Activated CD8-positive, alpha-beta memory T cell treated with anti-CD3 and anti-CD28 coated beads, Interleukin-2, amount 50 U/mL, for 1 hour (primary cell): ENCODE data around the gene SEMA6A.

Experiments
- DNase-seq: peaks from one replicate; pipeline ENCODE4 v3.0.0-alpha.2; 2020; ENCODE audit errors: extremely low read depth

The SEMA6A gene

DNA sequence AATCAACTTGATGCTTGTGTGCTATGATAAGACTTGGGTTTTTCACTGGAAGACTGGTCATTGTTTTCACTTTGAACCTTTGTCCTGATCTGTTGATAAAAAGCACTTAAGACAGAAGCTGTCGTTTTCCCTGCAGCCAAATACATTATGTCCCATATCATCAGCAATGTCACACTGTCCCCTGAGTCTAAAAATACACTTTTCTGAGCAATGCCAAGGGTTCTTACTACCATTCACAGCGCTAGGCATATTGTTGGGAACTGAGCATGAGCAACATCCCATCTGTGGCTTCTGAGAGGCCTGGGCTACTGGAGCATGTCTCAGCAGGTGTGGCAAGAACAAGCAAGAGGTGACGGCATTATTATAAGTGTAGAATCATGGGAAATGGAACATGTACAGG lies 81.8 kb downstream of the SEMA6A start:
- DNase-seq, result no peak

DNA sequence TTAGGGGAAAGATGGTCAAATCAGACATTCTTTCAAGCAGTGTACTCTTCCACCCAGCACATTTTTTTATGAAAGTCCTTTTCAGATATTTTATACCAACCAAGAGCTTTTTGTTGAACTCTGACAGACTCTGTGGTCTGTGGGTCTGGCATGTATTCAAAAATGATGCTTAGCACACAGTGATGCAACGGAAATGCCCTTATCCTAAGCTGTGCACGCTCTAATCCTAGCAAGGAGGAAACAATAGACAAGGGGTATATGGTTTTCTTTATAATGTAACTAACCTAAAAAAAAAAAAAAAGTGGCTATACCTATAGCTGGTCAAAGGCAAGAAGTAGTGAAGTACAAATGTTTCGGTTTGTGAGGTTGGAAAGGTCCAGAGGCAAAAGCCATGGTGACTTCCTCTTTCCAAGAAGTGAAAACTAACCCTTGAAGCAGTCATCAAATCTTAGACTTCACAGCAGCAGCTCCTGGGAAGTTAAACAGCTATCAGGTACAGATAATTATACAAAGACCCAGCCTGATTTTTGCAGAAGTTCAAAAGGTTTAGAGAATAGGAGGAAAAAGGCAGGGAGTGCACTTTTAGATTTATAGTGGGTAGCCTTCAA lies 82.5 kb downstream of the SEMA6A start:
- DNase-seq, result no peak

DNA sequence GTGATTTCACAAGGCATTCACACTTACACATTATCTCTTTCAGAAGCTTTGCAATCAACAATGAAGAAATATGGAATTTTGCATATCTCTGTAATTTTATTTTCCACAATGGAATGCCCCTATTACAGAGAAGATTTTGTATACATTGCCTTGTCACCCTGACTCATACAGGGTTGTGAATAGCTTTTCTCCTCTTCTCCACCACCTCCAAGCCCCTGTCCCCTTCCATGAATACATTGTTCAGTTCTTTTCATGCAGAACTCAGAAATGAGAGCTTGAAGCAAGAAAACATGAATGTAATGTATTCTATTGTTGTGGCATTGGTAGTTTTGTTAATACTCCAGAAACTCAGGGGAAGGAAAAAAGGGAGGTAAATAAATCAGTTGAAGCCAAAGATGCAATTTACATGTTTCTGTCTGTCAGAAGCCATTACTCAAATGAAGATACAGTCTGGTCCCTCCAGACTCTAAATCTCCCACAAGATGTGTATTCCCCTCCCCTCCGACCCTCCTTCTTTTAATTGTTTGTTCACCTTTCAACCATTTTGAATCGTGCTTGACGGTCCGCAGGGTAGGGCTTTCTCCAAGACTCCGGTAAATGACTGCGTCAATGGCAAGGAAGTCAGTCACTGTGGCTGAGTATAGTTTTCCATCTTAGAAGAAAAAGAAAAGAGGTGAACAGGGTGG lies 86.1 kb downstream of the SEMA6A start:
- DNase-seq, result no peak

DNA sequence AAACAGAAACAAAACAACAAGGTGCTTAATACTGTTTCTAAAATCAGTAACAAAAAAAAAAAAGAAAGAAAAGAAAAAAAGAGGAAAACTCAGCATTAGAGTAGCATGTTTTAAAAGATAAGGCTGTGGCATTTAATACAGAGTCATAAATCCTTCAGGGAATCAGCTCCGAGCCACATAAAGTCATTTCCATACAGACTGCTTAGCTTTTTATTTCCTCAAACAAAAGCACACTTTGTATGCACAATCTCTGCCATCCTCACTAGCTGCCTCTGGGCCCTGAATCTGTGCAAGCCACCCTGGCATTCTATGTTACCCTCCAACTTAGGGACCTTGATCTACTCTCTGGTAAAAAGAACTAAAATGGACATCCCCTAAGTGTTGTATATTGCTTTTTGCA lies 87.6 kb downstream of the SEMA6A start:
- DNase-seq, result no peak

DNA sequence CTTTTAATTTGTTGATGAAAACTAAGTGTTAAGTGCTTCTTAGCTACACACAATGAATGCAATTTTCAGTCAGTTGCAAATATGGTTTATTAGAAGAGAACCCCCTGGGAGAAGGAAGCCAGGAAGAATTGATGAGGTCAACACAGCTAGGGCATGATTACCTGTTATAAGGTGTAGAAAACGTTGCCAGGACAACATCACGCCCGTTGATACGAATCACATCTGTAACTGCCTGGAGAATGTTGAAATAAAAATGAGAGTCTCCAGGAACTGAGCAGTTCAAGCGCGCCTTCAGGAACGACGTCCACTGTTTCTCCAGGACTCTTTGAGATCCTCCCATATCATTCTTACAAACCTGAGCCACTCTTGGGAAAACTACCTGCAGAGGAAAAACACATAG lies 88.0 kb downstream of the SEMA6A start:
- no peak for DNase-seq

DNA sequence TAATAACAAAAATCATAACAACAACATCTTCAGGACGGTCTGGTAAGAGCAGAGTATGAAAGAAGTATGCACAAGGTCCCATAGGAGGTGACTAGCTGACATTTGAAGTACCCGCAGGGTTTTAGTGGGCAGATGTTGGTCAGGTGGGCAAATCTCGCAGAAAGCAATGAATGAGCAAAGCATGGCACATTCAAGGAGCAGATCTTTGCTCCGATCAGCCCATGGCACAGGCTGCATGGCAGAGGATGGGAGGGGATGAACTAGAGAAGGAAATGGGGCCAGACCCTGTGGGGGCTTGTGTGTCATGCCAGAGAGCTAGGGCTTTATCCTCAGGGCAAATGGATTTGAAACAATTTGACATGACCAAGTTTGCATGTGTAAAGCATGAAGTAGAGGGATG lies 90.0 kb downstream of the SEMA6A start:
- DNase-seq, result no peak

DNA sequence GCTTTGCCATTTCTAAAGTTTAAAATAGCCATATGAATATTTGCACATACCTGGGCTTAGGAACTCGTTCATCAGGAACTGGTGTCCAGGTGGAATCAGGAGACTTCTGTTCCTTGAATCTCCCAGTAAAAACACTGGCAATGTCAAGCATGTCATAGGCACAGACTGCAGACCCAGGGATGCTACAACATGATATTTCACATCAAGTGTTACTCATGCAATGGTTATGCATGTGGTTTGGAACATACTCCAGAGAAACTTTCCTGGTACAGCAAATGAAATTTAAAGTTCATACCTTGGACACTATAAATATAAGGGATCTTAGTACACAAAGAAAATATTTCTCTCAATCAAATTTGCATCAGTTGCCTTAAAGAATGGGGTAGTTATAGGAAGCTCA lies 92.2 kb downstream of the SEMA6A start:
- DNase-seq, result no peak

DNA sequence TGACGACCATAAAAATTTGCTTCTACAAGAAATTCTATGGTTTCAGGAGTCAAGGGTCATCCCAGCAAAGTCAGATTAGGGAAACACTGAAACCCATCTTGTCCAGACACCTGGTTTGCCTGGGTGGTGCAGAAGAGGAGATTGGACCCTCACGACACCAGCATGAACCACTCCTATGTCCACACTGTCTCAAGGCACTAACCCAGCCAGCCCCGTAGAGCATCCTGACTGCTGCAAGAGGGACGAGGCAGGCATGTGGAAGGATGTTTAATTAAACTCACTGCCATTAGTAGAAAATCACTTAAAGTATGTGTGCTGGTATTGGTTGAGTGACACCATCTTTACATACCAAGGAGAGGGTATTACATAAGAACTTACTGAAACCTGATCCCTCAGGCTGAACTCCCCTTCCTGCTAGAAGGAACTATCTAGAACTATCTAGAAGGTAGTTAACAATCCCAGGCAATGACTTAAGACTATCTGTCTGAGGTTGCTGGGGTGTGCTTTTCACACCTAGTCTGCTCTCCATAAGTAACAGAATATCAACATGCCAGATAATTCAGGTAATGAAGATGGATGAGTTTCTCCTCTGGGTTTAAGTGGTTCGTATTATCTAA lies 93.6 kb downstream of the SEMA6A start:
- no peak for DNase-seq

DNA sequence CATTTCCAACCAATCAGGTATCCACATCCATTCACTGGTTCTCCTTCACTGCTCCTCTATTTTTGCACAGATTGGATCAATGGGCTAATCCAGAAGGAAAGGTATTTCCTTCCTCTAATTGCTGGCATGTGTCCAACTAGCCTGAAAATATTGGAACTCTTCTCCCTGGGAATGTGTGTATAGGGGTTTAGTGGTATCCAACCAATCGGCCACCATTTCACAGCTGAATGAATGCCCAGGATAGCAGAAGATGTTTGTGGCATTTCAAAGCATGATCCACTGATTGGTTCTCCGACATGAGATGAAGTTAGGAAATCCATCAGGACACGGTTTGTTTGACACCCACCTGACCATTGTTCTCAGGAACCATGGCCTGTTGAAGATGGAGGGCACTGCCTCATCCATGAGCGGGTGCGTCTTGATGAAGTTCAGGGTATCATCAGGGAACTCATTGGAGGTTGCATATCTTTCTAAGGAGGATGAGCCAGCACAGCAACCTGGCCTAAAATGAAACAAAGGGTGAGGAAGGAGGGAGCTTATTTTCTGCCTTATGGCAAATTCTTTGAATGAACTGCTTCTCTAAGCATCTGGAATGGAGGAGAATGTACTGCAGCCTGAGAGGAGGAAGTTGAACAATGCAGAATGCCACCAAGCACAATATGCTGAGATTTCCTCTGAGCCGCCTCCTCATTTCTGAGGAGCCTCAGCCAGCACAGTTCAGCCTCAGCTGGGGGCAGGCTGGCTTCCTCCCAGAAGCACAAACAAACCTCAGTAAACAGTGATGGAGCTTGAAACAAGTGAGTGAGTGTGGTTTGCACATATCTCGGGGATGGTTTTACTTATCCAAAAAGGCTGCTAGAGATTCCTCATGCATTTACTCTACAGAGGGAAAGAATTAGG lies 94.6 kb downstream of the SEMA6A start:
- no peak for DNase-seq

DNA sequence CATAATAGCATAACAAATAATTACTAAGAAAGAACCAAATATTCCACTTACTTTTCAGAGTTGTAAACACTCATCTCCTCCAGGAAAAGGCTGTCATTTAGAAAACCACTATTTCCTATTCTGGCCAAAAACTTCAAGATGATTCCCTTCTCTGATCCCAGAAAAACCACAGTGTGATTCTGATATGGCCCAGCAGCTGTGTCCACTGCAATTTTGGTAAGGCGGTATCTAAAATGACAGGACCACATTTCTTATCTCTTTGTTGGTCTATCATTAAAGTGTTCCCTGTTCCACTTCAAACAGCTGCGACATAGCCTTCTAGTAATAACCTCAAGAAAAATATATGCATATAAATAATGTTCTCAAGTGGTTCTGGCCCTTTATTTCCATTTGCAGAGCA lies 96.1 kb downstream of the SEMA6A start:
- no peak for DNase-seq

DNA sequence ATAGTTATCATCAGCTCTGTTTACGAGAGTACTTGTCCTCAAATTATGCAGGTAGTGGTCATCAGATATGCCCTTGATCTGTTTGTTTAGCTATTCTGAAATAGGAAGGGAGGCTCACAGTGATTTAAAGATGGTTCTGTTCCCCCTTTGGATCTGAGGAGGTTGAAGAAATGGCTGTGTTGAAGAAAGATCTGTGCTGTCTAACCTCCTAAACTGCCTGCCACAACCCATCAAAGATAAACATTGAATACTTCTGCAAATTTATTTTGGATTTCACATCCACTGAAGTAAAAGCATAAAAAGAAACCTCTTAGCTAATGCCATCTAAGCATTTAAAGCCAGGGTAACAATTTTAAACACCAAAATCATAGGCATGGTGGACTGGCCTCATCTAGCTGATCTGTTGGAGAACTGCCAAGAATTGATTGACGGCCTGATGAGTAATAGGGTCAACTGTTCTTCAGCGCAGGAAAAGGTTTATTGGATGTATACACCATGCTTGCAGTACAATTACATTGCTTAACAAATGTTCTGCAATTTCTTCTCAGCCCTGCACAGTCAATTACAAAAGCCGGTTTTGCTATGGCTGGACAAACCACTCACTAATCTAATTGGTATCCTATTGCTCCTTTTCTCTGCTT lies 97.6 kb downstream of the SEMA6A start:
- DNase-seq, result no peak

DNA sequence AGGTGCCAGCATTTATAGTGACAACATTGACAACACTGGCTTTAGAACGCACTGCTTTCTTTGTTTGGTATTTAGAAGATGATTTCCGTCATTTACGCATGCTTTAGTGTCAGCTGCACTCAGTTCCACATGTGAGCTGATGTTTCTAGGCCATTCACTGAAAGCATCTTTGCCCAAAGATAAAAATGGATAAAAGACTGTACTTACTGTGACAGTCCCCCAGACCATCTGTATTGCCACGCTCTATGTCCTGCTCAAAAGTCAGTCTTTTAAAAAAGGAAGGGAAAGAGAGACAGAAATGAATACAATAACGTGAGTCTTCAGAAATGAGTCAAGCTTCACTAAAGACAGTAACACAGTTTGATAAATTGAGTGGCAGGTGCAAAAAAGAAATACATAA lies 99.3 kb downstream of the SEMA6A start:
- no peak for DNase-seq

DNA sequence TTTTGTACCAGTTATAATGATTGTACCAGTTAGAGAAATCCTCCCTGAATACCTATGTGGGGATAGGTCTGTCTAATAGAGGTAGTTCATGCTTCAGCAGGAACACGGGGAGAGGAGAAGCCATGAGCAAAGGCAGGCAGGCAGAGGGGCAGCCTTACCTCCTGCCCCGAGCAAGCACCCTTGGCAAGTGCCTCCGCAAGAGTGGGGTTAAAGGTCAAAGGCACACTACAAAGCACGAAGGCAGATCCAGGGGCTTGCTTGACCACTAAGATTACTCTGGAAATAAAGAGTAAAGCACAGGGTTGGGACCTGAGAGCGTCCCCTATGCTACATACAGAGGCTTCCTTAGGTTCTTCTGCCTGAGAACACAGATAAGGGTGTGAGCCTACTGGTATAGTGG lies 100.9 kb downstream of the SEMA6A start:
- no peak for DNase-seq

DNA sequence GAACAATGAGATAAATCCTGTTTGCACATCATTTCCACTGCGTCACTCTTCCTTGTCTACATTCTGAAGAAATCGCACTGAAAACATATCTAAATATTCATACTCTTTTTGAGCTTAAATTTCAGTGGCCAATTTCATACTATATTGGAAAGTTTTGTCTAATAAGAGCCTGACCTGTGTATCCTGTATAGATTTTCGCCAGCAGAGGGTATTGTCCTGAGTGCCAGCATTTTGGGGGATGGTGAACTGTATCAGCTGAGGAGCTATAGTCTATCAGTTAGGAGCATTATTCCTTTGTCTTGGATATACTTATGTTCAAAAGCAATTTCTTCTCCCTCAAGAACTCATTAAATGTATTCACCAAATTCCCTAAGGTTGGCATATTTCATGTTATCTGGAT lies 102.3 kb downstream of the SEMA6A start:
- no peak for DNase-seq

DNA sequence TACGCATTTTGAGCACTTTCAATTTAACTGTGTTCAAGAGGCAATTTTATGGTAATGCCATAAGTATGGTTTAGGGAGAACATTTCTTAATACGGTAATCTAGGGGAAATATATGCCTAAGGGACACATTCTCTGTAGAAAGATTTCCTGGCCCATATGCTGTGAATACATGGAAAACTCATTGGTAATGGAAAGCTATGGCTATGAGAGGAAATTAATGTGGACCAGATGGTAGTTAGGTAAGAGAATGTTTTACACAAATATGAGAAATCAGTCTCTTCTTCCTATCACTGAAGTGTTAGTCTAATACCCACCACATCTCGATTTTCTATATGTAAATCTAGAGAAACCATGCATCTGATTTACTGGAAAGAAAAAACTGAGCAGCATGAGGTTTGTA lies 105.0 kb downstream of the SEMA6A start:
- DNase-seq, result no peak

DNA sequence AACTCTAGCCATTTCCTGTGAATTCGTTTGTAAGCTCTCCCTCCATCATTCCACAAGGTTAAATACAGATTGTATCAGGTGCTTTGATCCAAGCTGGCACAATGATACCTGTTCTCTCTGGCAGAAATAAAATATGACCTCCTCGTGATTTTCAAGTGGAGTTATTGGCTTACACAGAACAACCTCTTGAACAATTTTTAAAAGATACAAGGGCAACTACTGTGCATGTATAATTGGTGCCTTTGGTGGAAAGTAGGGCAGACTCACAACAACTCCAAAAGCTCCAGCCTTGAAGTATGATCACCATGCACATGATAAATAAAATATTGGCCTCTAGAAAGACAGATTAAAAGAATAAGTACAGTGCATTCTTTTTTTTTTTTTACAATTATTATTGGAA lies 106.0 kb downstream of the SEMA6A start:
- no peak for DNase-seq

DNA sequence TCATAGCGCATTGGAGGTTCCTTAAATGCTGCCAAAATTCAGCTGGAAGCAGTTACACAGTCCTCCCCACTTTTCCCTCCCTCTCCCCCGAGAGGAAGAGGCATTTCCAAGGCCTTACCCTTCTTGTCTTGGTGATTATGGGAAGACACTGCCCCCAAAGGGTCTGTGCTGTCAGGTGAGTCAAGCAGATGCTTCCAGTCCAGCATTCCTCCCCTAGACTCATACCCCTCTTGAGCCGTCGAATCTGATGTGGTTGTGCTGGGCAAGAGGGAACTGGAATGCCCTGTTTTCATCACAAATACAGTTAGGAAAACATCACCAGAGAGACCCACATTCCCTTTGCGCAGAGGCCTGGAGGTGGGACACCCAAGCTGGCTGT lies 107.2 kb downstream of the SEMA6A start:
- no peak for DNase-seq

DNA sequence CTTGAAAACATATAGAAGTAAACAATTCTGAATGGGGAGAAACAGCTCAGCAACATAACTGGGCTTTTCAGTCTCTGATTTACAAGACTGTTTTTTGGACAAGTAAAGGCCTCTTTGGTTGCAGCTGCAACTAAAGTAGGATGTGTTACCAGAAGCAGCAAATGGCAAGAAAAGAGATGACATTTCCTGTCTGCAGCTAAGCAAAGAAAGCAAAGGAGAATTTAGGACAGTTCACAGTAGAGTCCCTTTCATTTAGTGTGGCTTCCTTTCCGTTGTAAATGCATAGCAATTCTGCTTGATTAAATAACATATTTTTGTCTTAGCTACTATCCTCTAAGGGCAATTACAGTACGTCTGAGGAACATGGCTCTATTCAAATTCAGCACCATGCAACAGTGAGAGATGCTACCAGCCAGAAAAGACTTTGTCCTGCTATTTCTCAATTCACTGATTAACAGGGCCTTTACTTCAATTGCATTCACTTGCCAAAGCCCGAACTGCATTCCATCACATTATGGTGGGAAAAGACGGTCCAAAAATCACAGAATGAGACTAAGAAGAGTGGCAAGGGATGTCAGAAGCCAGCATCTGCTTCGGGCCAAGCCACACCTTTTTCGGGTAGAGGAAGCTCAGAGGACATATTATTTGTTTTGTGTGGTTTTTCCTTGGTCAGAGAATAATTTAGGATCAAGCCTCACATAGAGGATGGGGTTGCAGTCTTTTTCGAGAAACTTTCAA lies 107.7 kb downstream of the SEMA6A start:
- DNase-seq, result no peak

DNA sequence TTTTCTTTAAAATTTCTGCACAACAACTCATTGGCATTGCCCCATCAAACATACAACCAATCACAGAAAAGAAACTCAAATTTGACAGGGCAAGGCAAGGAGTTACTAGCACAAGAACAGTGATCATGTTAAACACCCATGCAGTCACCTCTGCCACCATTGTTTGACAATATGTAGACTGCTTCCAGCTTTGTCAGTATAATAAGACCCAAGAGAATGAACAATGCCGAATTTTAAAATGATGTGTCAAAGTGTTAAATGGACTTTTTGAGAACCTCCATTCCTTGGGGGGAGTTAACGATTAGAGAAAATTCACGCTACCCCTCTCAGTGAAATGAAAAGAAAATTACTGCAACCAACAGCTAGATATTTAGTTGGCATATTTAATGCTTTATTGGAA lies 109.2 kb downstream of the SEMA6A start:
- no peak for DNase-seq

DNA sequence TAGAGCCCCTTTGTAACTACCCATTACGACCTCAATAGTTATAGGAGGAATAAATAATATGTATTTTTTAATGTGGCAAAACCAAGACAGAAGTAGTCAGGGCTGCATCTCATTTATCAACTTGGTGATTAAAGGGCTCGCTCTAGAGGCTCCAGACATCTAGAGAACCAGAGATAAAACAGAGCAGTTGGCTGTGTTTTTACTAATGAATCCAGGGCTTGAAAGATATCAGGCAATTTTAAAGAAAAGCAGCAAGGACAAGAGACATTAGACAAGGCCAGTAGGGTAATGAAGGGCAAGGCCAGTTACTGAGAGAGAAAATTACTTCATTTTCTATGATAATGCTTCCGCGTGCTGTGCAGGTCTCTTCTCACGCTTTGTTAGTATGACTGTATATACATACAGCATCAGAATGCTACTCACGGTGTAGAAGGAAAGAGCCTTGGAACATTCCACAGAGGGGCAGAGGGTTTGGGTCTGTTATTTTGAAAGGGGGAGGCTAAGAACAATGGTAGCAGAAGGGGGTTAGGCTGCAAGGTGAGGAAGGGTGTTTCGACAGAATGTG lies 110.4 kb downstream of the SEMA6A start:
- DNase-seq, result no peak

DNA sequence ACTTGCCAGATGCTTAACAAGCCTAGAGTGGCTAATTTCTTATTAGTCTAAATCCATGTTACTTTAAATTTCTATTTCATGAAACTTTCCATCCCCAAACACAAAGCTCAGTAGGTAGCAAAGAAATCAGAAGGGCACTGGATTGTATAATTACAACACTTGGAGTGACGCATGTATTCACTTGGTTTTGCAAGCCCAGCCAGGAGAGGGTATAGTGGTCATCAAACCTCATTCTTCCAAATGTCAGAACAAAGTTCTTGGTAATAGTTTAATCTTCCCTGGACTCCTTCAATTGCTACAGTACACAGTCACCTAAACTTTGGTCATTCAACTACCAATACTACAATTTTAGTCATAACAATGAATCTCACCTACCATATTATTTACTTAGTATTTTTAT lies 112.1 kb downstream of the SEMA6A start:
- DNase-seq, result no peak
